Large intestine (tissue), 12 donors: Measurements from ENCODE around the gene USP13. TPM values are rescaled to one million over a fixed set of nuclear protein-coding genes. Genes with fewer than 3 reads are reported as not detected.
A peak's percentile ranks its signal among the peaks of the same experiment; 100 is the strongest.

Experiments
- DNase-seq, 2 donors: peaks; one replicate each; pipeline versions ENCODE4 v3.0.0 to v3.0.0-alpha.2; 2013
- H3K27ac ChIP-seq: one replicate; pipeline ENCODE4 v1.5.1; 2013; ENCODE audit warnings: low read length
- H3K27me3 ChIP-seq: 2 replicates; pipeline ENCODE4 v1.6.1; 2013; ENCODE audit warnings: low read length; ENCODE audit not compliant: control insufficient read depth, insufficient read depth
- H3K36me3 ChIP-seq: 2 replicates; pipeline ENCODE4 v1.6.1; 2013; ENCODE audit warnings: low read length; ENCODE audit not compliant: control insufficient read depth, insufficient read depth
- H3K4me1 ChIP-seq: one replicate; pipeline ENCODE4 v1.6.1; 2013; ENCODE audit warnings: low read length; ENCODE audit not compliant: control insufficient read depth, insufficient read depth
- H3K4me3 ChIP-seq: one replicate; pipeline ENCODE4 v1.5.1; 2013; ENCODE audit warnings: low read length
- H3K9me3 ChIP-seq: one replicate; pipeline ENCODE4 v1.6.1; 2013; ENCODE audit warnings: mild to moderate bottlenecking, low read depth, low read length, moderate library complexity; ENCODE audit not compliant: control insufficient read depth
- WGBS: methylation state at CpG from one replicate; pipeline ENCODE4 v1.1.5; 2013; ENCODE audit warnings: low lambda C conversion rate; ENCODE audit not compliant: insufficient coverage; 5-methylcytosine and 5-hydroxymethylcytosine counted together
- long read RNA-seq, 11 donors: transcript quantifications; one replicate each; lab custom pipeline, GENCODE V29; 2026
- polyA plus RNA-seq: library from polyadenylated mRNA; unstranded; fragments of 120-200 nt; gene quantifications from one replicate; pipeline ENCODE4 v1.2.1, GENCODE V29; 2013

Gene USP13
- 4.7 TPM for polyA plus RNA-seq
- long read RNA-seq, donor 1, result 0 reads
- long read RNA-seq, donor 2, result 0 reads
- long read RNA-seq, donor 3, result 0 reads
- long read RNA-seq, donor 4, result 0 reads
- long read RNA-seq, donor 5, result 0 reads
- long read RNA-seq, donor 6, full-length matches to known transcripts, result 2 of 2 reads
- long read RNA-seq, donor 6, partial matches to known transcripts, result 0 of 2 reads
- long read RNA-seq, donor 6, other reads (novel, unspliced or antisense), result 0 of 2 reads
- long read RNA-seq, donor 7, result 0 reads
- long read RNA-seq, donor 8, result 0 reads
- long read RNA-seq, donor 9, result 0 reads
- long read RNA-seq, donor 10, full-length matches to known transcripts, result 2 of 2 reads
- long read RNA-seq, donor 10, partial matches to known transcripts, result 0 of 2 reads
- long read RNA-seq, donor 10, other reads (novel, unspliced or antisense), result 0 of 2 reads
- long read RNA-seq, donor 11, result 0 reads

DNA sequence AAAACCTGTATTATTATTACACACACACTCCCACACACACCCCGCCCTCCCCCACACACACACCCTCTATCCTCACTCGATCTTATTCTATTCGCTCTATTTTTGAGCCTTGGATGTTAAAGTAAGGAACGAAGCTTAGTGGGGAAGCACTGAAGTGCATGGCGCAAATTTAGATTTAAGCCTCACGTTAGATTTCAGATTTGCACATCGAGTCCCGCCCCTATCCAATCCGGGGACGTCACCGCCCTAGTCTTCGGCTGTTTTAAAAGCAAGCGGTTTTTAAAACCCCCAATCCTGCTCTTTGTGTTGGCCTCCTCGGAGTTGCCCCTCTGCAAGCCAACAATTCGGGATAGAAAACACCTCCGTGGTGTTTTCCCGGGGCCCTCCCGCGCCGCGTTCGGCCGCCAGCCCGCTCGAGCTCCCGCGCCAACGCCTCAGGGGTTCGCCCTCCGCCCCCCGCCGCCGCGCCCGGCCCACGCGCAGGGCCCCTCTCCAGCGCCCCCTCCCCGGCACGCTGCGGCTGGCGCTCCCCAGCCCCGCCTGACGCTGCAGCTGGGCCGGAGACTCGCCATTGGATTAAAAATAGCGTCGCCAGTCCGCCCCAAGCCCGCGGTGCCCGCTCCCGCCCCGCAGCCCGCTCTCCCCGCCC, at the start of gene USP13:
TSS of gene USP13 (plus strand) at position 594 of the 649 bp plus-strand sequence. CDS start 186 bp downstream, outside the sequence.
- no CpG with 5 or more reads among the region's 56 CpGs for WGBS
- Histone ChIP-seq H3K36me3 (no peaks in the 10 kb centered on the region), H3K9me3 (peaks cover 2% of the 10 kb centered on the region), H3K4me1 (no peaks in the 10 kb centered on the region), H3K27me3 (peaks cover 2% of the 10 kb centered on the region), H3K4me3 (peak within 1 kb of the TSS; percentile 84), H3K27ac (peak within 1 kb of the TSS; percentile 84)
- peak; percentile 29 to 76 for DNase-seq

DNA sequence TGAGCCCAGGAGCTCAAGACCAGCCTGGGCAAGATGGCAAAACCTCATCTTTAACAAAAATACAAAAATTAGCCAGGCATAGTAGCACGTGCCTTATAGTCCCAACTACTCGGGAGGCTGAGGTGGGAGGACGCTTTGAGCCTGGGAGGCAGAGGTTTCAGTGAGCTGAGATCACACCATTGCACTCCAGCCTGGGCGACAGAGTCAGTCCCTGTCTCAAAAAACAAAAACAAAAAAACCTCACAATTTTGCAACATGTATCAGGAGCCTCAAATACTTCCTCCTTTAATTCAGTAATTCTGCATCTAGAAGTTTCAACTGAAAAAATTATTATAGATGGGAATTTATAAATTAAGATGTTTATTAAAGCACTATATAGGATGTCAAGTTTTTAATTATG, 49.5 kb upstream of the USP13 start:
- no peak overlapping the region for H3K27ac ChIP-seq
- H3K4me1 ChIP-seq, result peaks cover 6% of the 10 kb centered on the region
- no peaks in the 10 kb centered on the region for H3K9me3 ChIP-seq
- DNase-seq, result no peak
- peaks cover 26% of the 10 kb centered on the region for H3K36me3 ChIP-seq
- H3K4me3 ChIP-seq, result peak overlapping the region; percentile 87
- no peaks in the 10 kb centered on the region for H3K27me3 ChIP-seq
- WGBS, result no CpG with 5 or more reads among the region's 4 CpGs

DNA sequence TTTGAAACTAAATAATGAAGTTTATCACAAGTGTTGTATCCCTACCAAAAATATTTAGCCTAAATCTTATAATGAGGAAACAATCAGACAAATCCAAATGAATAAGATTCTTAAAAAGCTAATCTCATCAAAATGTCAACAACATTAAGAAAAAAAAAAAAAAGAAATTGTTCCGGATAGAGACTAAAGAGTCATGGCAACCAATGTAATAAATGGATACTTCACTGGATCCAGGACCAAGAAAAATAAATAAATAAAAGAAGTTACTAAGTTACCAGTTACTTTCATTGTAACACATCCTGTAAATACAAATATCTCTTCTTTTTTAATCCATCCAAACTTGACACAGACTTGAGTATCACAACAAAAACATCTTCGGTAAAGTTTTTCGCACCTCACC, 49.0 kb upstream of the USP13 start:
- no peaks in the 10 kb centered on the region for H3K9me3 ChIP-seq
- 0% methylated on average over 1 of the region's 3 CpGs for WGBS
- H3K36me3 ChIP-seq, result peaks cover 22% of the 10 kb centered on the region
- H3K27ac ChIP-seq, result peak overlapping the region; percentile 87
- DNase-seq, result no peak
- no peaks in the 10 kb centered on the region for H3K27me3 ChIP-seq
- peaks cover 6% of the 10 kb centered on the region for H3K4me1 ChIP-seq
- peak overlapping the region; percentile 87 for H3K4me3 ChIP-seq

- peaks cover 6% of the 10 kb centered on the region for H3K4me1 ChIP-seq
- WGBS, result no CpG with 5 or more reads among the region's 45 CpGs
- peak within 1 kb of the TSS; percentile 87 for H3K27ac ChIP-seq
- peaks cover 22% of the 10 kb centered on the region for H3K36me3 ChIP-seq
- H3K9me3 ChIP-seq, result no peaks in the 10 kb centered on the region
- H3K4me3 ChIP-seq, result peak within 1 kb of the TSS; percentile 87
- H3K27me3 ChIP-seq, result no peaks in the 10 kb centered on the region
- peak; percentile 97 for DNase-seq
Measured at GRCh38 chr3:179604321-179605078, 48.3 kb upstream of the USP13 start, which contains the start of the genes MRPL47 and NDUFB5. Gene MRPL47 (minus strand): TSS chr3:179604638. CDS start chr3:179604624, 14 bp downstream. Gene NDUFB5 (plus strand): TSS chr3:179604794. CDS start chr3:179604816, 22 bp downstream.

DNA sequence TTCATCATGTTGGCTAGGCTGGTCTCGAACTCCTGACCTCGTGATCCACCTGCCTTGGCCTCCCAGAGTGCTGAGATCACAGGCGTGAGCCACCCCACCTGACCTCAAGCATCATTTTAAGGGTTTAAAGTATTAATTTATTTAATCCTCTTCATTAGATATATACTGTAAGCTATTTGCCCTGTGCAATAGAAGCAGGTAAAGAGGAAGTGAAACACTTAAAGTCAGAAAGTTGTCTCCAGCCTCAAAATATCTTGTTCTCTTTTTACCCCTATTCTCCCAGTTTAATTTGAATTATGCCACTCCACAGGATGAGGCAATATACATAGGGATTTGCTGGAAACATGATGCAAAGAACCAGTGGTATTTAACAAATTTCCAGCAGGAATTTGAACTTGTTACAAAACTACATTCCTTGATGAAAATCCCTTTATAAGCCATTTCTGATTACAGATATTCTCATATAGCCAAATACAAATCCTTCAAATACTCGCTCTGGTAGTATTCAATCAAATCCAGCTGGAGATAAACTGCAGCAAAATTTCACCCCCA, 46.2 kb upstream of the USP13 start:
- no peak for DNase-seq
- Histone ChIP-seq H3K9me3 (no peaks in the 10 kb centered on the region), H3K27me3 (no peaks in the 10 kb centered on the region), H3K36me3 (peaks cover 18% of the 10 kb centered on the region), H3K4me3 (no peak overlapping the region), H3K4me1 (peaks cover 6% of the 10 kb centered on the region), H3K27ac (no peak overlapping the region)
- WGBS, result 80% methylated on average over 2 of the region's 4 CpGs

GRCh38 chr3:179608931-179609720, 43.7 kb upstream of the USP13 start:
- Histone ChIP-seq H3K4me1 (no peaks in the 10 kb centered on the region), H3K27ac (no peak overlapping the region), H3K36me3 (peaks cover 18% of the 10 kb centered on the region), H3K4me3 (no peak overlapping the region), H3K9me3 (no peaks in the 10 kb centered on the region), H3K27me3 (no peaks in the 10 kb centered on the region)
- WGBS, result no CpG with 5 or more reads among the region's 6 CpGs
- DNase-seq, result no peak

DNA sequence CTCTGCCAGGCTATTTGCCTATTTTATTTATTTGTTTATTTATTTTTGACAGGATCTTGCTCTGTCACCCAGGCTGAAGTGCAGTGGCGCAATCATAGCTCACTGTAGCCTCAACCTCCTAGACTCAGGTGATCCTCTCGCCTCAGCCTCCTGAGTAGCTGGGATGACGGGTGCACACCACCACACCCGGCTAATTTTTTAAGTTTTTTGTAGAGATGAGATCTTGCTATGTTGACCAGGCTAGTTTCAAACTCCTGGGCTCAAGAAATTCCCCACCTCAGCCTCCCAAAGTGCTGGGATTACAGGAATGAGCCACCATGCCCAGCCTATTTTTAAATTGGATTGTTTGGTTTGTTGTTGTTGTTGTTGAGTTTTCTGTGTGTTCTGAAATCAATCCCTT, 42.8 kb upstream of the USP13 start:
- DNase-seq, result no peak
- WGBS, result 100% methylated on average over 2 of the region's 4 CpGs
- H3K27me3 ChIP-seq, result no peaks in the 10 kb centered on the region

DNA sequence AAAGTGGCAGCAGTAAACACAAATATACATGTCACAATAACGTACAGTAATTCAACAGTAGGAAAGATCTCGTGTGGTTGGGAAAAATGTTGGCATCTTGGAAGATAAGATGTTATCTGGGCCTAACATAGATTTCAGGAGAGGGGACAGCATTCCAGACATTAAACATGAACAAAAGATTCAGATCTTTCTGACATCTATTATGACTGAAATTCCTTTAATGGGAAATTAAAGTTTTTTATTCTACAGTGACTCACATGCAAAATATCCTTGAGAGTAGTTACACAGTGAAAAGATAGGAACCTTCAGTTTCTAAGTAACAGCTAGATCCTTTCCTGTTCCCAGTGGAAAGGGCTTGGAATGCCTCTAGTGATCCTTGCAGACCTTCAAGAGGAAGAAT, 39.0 kb upstream of the USP13 start:
- Histone ChIP-seq H3K27ac (no peak overlapping the region), H3K27me3 (no peaks in the 10 kb centered on the region), H3K9me3 (no peaks in the 10 kb centered on the region), H3K4me1 (no peaks in the 10 kb centered on the region), H3K36me3 (peaks cover 24% of the 10 kb centered on the region), H3K4me3 (no peak overlapping the region)
- WGBS, result no CpG with 5 or more reads among the region's 2 CpGs
- no peak for DNase-seq

More for the DNA sequence above, 42.8 kb upstream of the USP13 start:
- peaks cover 18% of the 10 kb centered on the region for H3K36me3 ChIP-seq
- no peak overlapping the region for H3K4me3 ChIP-seq
- no peak overlapping the region for H3K27ac ChIP-seq
- no peaks in the 10 kb centered on the region for H3K9me3 ChIP-seq
- H3K4me1 ChIP-seq, result no peaks in the 10 kb centered on the region

DNA sequence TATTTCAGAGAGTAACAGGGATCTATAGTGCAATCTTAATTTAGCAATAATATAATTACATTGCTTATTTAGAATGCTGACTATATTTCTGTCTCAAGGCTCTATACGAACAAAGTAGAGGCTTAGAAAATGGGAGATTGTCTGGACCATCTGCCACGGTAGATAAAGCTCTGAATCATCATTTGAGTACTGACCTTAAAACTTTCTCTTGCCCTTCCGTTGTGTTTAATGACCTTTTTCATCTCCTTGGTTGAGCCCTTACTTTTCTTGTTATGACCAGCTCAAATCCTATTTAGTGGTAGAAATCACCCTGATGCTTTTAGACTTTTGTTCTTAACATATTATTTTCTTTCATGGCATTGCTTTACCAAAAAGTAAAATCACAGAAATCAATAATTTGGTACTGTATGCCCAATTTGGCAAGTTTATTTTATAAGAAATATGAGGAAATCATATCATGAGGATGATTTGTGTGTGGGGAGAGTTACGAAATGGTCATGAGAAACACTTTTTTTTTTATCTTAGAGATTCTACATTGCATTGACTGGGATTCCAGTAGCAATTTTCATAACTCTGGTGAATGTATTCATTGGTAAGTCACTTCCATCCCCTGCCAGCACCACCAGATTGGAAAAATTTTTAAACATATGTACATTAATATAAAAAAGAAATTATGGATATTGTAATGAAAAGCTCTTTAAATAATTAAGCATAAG, 37.2 kb upstream of the USP13 start:
- WGBS, result 100% methylated on average over 2 of the region's 4 CpGs
- no peaks in the 10 kb centered on the region for H3K9me3 ChIP-seq
- H3K4me3 ChIP-seq, result no peak overlapping the region
- H3K27ac ChIP-seq, result no peak overlapping the region
- H3K36me3 ChIP-seq, result peaks cover 18% of the 10 kb centered on the region
- no peak for DNase-seq
- no peaks in the 10 kb centered on the region for H3K27me3 ChIP-seq
- no peaks in the 10 kb centered on the region for H3K4me1 ChIP-seq
